ENCODE measurements around the gene MTCL1. TPM values are rescaled to one million over a fixed set of nuclear protein-coding genes. Genes with fewer than 3 reads are reported as not detected.

The MTCL1 gene
- total and polyA plus RNA-seq, 4 donors, result 0.65 to 5.4 (median 1.4) TPM

GRCh38 chr18:8822643-8823042, 117.3 kb downstream of the MTCL1 start:
- H3K4me3 ChIP-seq (ENCODE audit: low read depth in 1 of 3, low read length in 3 of 3), result no peak overlapping the region
- WGBS, result 74% methylated on average over 10 of the region's 10 CpGs

DNA sequence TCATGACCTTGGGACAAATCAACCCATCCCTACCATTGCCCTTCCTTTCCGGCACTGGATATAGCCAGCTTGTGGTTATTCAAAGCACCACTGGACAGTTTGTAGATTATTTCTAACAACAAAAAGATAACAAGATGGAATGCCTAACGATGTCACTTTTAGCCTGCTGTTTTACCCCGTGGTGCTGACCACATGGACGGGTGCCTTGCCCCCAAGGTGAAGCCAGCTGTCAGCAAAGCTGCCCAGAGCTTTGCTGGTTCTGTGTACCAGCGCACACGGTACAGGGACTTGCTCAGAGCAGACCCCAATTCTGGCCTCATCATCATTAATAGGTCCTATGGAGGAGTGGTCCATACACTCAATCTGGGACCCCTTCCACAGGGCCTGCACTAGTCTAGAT, 118.2 kb downstream of the MTCL1 start:
- H3K36me3 ChIP-seq (ENCODE audit: control insufficient read depth in 4 of 4, insufficient read depth in 3 of 4, low read depth in 1 of 4, low read length in 3 of 4), result no peaks in the 10 kb centered on the region
- H3K27me3 ChIP-seq (ENCODE audit: control insufficient read depth in 4 of 4, insufficient read depth in 4 of 4, low read length in 3 of 4), result no peaks in the 10 kb centered on the region
- H3K4me3 ChIP-seq (ENCODE audit: low read depth in 1 of 3, low read length in 3 of 3), result no peak overlapping the region
- no peak for DNase-seq (ENCODE audit: low spot score)
- no peak overlapping the region for H3K9ac ChIP-seq (ENCODE audit: low read depth in 1 of 2, low read length in 2 of 2)
- 85% methylated on average over 6 of the region's 6 CpGs for WGBS
- no peaks in the 10 kb centered on the region for H3K9me3 ChIP-seq (ENCODE audit: control insufficient read depth in 4 of 4, low read length in 3 of 4)
- TF ChIP-seq TAF1 (conservative IDR thresholded peaks at IDR 0.05) (no peak), NR2F2 (IDR thresholded peaks at IDR 0.05) (no peak), RXRA (IDR thresholded peaks at IDR 0.05) (no peak), SP1 (IDR thresholded peaks at IDR 0.05) (no peak), REST (IDR thresholded peaks at IDR 0.05) (no peak), JUND (IDR thresholded peaks at IDR 0.05) (no peak), MAX (IDR thresholded peaks at IDR 0.05) (no peak), RAD21 (IDR thresholded peaks at IDR 0.05) (no peak), HNF4A (conservative IDR thresholded peaks at IDR 0.05) (no peak), HNF4G (IDR thresholded peaks at IDR 0.05) (no peak), GABPA (IDR thresholded peaks at IDR 0.05 in 1 of 2, conservative IDR thresholded peaks at IDR 0.05 in 1 of 2) (no peak)
- TF ChIP-seq, protein P1, sequence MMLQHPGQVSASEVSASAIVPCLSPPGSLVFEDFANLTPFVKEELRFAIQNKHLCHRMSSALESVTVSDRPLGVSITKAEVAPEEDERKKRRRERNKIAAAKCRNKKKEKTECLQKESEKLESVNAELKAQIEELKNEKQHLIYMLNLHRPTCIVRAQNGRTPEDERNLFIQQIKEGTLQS (IDR thresholded peaks at IDR 0.05), result no peak
- TF ChIP-seq, protein P2, sequence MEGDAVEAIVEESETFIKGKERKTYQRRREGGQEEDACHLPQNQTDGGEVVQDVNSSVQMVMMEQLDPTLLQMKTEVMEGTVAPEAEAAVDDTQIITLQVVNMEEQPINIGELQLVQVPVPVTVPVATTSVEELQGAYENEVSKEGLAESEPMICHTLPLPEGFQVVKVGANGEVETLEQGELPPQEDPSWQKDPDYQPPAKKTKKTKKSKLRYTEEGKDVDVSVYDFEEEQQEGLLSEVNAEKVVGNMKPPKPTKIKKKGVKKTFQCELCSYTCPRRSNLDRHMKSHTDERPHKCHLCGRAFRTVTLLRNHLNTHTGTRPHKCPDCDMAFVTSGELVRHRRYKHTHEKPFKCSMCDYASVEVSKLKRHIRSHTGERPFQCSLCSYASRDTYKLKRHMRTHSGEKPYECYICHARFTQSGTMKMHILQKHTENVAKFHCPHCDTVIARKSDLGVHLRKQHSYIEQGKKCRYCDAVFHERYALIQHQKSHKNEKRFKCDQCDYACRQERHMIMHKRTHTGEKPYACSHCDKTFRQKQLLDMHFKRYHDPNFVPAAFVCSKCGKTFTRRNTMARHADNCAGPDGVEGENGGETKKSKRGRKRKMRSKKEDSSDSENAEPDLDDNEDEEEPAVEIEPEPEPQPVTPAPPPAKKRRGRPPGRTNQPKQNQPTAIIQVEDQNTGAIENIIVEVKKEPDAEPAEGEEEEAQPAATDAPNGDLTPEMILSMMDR (IDR thresholded peaks at IDR 0.05; ENCODE audit: low read depth, low read length, missing input control), result no peak
- H3K4me1 ChIP-seq (ENCODE audit: control insufficient read depth in 4 of 4, insufficient read depth in 4 of 4, low read length in 3 of 4), result no peaks in the 10 kb centered on the region
- no peak overlapping the region for H3K27ac ChIP-seq (ENCODE audit: low read depth in 1 of 2, low read length in 2 of 2)

More at GRCh38 chr18:8822643-8823042, 117.3 kb downstream of the MTCL1 start:
- H3K4me1 ChIP-seq (ENCODE audit: control insufficient read depth in 4 of 4, insufficient read depth in 4 of 4, low read length in 3 of 4), result no peaks in the 10 kb centered on the region
- H3K9ac ChIP-seq (ENCODE audit: low read depth in 1 of 2, low read length in 2 of 2), result no peak overlapping the region
- H3K9me3 ChIP-seq (ENCODE audit: control insufficient read depth in 4 of 4, low read length in 3 of 4), result no peaks in the 10 kb centered on the region
- no peak for TF ChIP-seq JUND (IDR thresholded peaks at IDR 0.05)
- H3K36me3 ChIP-seq (ENCODE audit: control insufficient read depth in 4 of 4, insufficient read depth in 3 of 4, low read depth in 1 of 4, low read length in 3 of 4), result no peaks in the 10 kb centered on the region
- no peak for DNase-seq (ENCODE audit: low spot score)
- no peaks in the 10 kb centered on the region for H3K27me3 ChIP-seq (ENCODE audit: control insufficient read depth in 4 of 4, insufficient read depth in 4 of 4, low read length in 3 of 4)
- H3K27ac ChIP-seq (ENCODE audit: low read depth in 1 of 2, low read length in 2 of 2), result no peak overlapping the region

GRCh38 chr18:8824846-8825245, 119.5 kb downstream of the MTCL1 start:
- H3K9ac ChIP-seq (ENCODE audit: low read depth in 1 of 2, low read length in 2 of 2), result no peak overlapping the region
- H3K4me3 ChIP-seq (ENCODE audit: low read depth in 1 of 3, low read length in 3 of 3), result no peak overlapping the region
- TF ChIP-seq RAD21 (IDR thresholded peaks at IDR 0.05) (no peak), FOXA1 (IDR thresholded peaks at IDR 0.05) (no peak), HNF4G (IDR thresholded peaks at IDR 0.05) (no peak), SP1 (IDR thresholded peaks at IDR 0.05) (no peak), YY1 (IDR thresholded peaks at IDR 0.05) (no peak), HNF4A (conservative IDR thresholded peaks at IDR 0.05) (no peak), MAX (IDR thresholded peaks at IDR 0.05) (no peak), RXRA (IDR thresholded peaks at IDR 0.05) (no peak), NR2F2 (IDR thresholded peaks at IDR 0.05) (no peak), EGR1 (IDR thresholded peaks at IDR 0.05; ENCODE audit: low read depth in 2 of 2) (no peak)
- TF ChIP-seq, protein P2 (IDR thresholded peaks at IDR 0.05; ENCODE audit: low read depth, low read length, missing input control), result no peak
- TF ChIP-seq, protein P1 (IDR thresholded peaks at IDR 0.05), result no peak
- 98% methylated on average over 20 of the region's 20 CpGs for WGBS
- H3K4me1 ChIP-seq (ENCODE audit: control insufficient read depth in 4 of 4, insufficient read depth in 4 of 4, low read length in 3 of 4), result no peaks in the 10 kb centered on the region
- no peak overlapping the region for H3K27ac ChIP-seq (ENCODE audit: low read depth in 1 of 2, low read length in 2 of 2)
- no peak for DNase-seq (ENCODE audit: low spot score)
- no peaks in the 10 kb centered on the region for H3K27me3 ChIP-seq (ENCODE audit: control insufficient read depth in 4 of 4, insufficient read depth in 4 of 4, low read length in 3 of 4)
- no peaks in the 10 kb centered on the region for H3K36me3 ChIP-seq (ENCODE audit: control insufficient read depth in 4 of 4, insufficient read depth in 3 of 4, low read depth in 1 of 4, low read length in 3 of 4)
- H3K9me3 ChIP-seq (ENCODE audit: control insufficient read depth in 4 of 4, low read length in 3 of 4), result no peaks in the 10 kb centered on the region
